Fibroblast of mammary gland (primary cell): Measurements from ENCODE around the gene ST8SIA5.

Experiments used
- DNase-seq: peaks from one replicate; pipeline ENCODE4 v3.0.0-alpha.2; 2010; ENCODE audit warnings: low read depth
- H3K4me3 ChIP-seq: 2 replicates; pipeline ENCODE4 v1.5.1; 2011; ENCODE audit warnings: low read depth, mild to moderate bottlenecking, low read length, moderate library complexity; ENCODE audit not compliant: control insufficient read depth
- CTCF ChIP-seq: conservative IDR thresholded peaks from 2 replicates; pipeline ENCODE4 v1.5.1; 2011; ENCODE audit warnings: low read depth, low read length, inconsistent platforms; ENCODE audit not compliant: control insufficient read depth, insufficient read depth

The ST8SIA5 gene

GRCh38 chr18:46678041-46678440 is 78.8 kb downstream of the ST8SIA5 start:
- no peak for DNase-seq
- TF ChIP-seq CTCF = no peak
- no peak overlapping the region for H3K4me3 ChIP-seq

- peak; percentile 27 for TF ChIP-seq CTCF
- DNase-seq = peak; percentile 37
- no peak overlapping the region for H3K4me3 ChIP-seq
Observed at GRCh38 chr18:46677611-46678010, 79.2 kb downstream of the ST8SIA5 start.

GRCh38 chr18:46676182-46676835 is 80.5 kb downstream of the ST8SIA5 start:
- TF ChIP-seq CTCF = no peak
- no peak overlapping the region for H3K4me3 ChIP-seq
- DNase-seq = peak; percentile 69

GRCh38 chr18:46675112-46675511 is 81.7 kb downstream of the ST8SIA5 start:
- H3K4me3 ChIP-seq = no peak overlapping the region
- peak; percentile 35 for DNase-seq
- TF ChIP-seq CTCF = no peak

DNA sequence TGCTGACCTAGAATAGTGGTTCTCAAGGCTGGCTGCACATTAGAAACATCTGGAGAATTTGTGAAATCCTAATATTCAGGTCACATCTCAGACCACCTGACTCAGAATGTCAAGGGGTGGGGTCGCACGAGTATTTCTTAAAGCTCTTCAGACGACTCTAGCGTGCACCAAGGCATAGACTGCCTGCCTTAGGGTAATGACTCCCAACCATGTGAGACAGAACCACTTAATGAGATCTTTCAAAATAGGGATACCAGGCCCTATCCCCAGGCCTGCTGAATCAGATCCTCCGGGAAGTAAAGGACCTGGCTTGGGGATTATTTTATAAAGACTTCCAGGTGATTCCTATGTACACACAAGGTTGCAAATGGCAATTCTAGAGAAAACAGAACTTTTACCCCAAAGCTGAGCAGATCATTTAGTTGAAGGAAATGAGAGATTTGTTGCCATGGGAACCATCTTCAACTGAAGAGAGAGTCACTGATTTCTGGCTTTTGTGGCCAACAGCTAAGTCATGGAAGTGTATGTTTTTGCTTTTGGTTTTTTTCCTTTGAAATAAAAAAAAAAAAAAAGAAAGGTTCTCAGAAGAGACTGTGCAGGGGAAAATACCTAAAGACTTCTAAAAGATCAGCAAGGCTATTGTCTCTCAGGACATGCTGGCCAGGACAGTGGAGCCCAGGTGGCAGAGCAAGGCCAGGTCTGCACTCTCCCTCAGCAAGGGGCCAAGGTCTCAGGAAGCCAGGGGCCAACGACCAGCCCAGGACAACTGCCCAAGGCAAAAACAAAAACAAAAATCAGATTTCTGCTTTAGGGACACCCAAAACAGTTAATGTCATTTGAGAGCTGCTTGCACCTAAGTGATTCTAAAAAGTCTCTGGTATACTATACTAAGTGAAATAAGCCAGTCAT is 84.5 kb downstream of the ST8SIA5 start:
- no peak overlapping the region for H3K4me3 ChIP-seq
- peak; percentile 40 for DNase-seq
- no peak for TF ChIP-seq CTCF

GRCh38 chr18:46668694-46669093 is 88.2 kb downstream of the ST8SIA5 start:
- DNase-seq = no peak
- TF ChIP-seq CTCF = no peak
- no peak overlapping the region for H3K4me3 ChIP-seq
